Vagina (tissue), 2 donors: Measurements from ENCODE around the gene APOB. TPM values are rescaled to one million over a fixed set of nuclear protein-coding genes. Genes with fewer than 3 reads are reported as not detected.

ENCODE experiments used
- DNase-seq, 2 donors: peaks; one replicate each; pipeline ENCODE4 v3.0.0-alpha.2; 2017; ENCODE audit errors: extremely low spot score in 2 of 2
- H3K27ac ChIP-seq: fragments of 200-600 bp; sonication (generic); one replicate; pipeline ENCODE4 v1.5.1; 2019
- H3K27me3 ChIP-seq: fragments of 200-600 bp; sonication (generic); one replicate; pipeline ENCODE4 v1.5.1; 2019
- H3K36me3 ChIP-seq, 2 donors: fragments of 200-600 bp; sonication (generic); one replicate each; pipeline ENCODE4 v1.5.1; 2017 to 2019
- H3K4me1 ChIP-seq: fragments of 200-600 bp; sonication (generic); one replicate; pipeline ENCODE4 v1.5.1; 2019
- H3K4me3 ChIP-seq, 2 donors: fragments of 200-600 bp; sonication (generic); 1 replicate in 1 of 2; 2 replicates in 1 of 2; pipeline ENCODE4 v1.5.1; 2016 to 2019
- H3K9me3 ChIP-seq: fragments of 200-600 bp; sonication (generic); one replicate; pipeline ENCODE4 v1.5.1; 2019
- CTCF ChIP-seq, 3 experiments: fragments of 450-650 bp in 2 of 3; fragments of 200-600 bp in 1 of 3; sonication (generic) in 1 of 3; IDR thresholded peaks; one replicate each; pipeline ENCODE4 v1.5.1; 2017 to 2019; ENCODE audit warnings: antibody characterized with exemption in 3 of 3, mild to moderate bottlenecking in 2 of 3, moderate library complexity in 2 of 3
- POLR2A ChIP-seq, 2 donors: fragments of 450-650 bp; IDR thresholded peaks; one replicate each; pipeline ENCODE4 v1.6.1; 2017; ENCODE audit warnings: antibody characterized with exemption in 2 of 2, mild to moderate bottlenecking in 2 of 2, moderate library complexity in 2 of 2
- POLR2AphosphoS5 ChIP-seq, 2 donors: sonication (generic); formaldehyde crosslinking; IDR thresholded peaks; one replicate each; pipeline ENCODE4 v1.9.0; 2017; ENCODE audit warnings: antibody characterized with exemption in 2 of 2, mild to moderate bottlenecking in 2 of 2, low read depth in 1 of 2; ENCODE audit not compliant: insufficient read depth in 1 of 2
- intact Hi-C: fragments of 100-400 bp; cut with DNase I; formaldehyde crosslinking; loops from one replicate; pipeline ENCODE4 v1.15.1; 2023
- total RNA-seq: library from RNA; depleted of rRNA; stranded (reverse); fragments of >200 nt; gene quantifications from one replicate; pipeline ENCODE4 v1.2.3, GENCODE V29; 2016

The APOB gene
- total RNA-seq, 1 donor from 2014 or later, result not detected

- no peak for TF ChIP-seq CTCF (IDR thresholded peaks at IDR 0.05)
- TF ChIP-seq POLR2AphosphoS5 (IDR thresholded peaks at IDR 0.05; ENCODE audit: insufficient read depth in 1 of 2, low read depth in 1 of 2), result no peak
- Histone ChIP-seq H3K4me1 (no peaks in the 10 kb centered on the region), H3K9me3 (no peaks in the 10 kb centered on the region), H3K27ac (no peak overlapping the region), H3K36me3 (no peaks in the 10 kb centered on the region), H3K4me3 (no peak overlapping the region), H3K27me3 (no peaks in the 10 kb centered on the region)
- intact Hi-C loops, result no loop called here
- no peak for DNase-seq
Observed at GRCh38 chr2:21018290-21018689, 25.6 kb downstream of the APOB start.

- DNase-seq, result no peak
- no peak overlapping the region for H3K27ac ChIP-seq
- H3K36me3 ChIP-seq, result no peaks in the 10 kb centered on the region
- no peaks in the 10 kb centered on the region for H3K4me1 ChIP-seq
- intact Hi-C loops, result no loop called here
- no peaks in the 10 kb centered on the region for H3K27me3 ChIP-seq
- no peaks in the 10 kb centered on the region for H3K9me3 ChIP-seq
- no peak overlapping the region for H3K4me3 ChIP-seq
- no peak for TF ChIP-seq CTCF (IDR thresholded peaks at IDR 0.05)
- TF ChIP-seq POLR2A (IDR thresholded peaks at IDR 0.05), result no peak
- TF ChIP-seq POLR2AphosphoS5 (IDR thresholded peaks at IDR 0.05; ENCODE audit: insufficient read depth in 1 of 2, low read depth in 1 of 2), result no peak
Observed at GRCh38 chr2:21017748-21018276, 26.1 kb downstream of the APOB start.

- Histone ChIP-seq H3K27ac (no peak overlapping the region), H3K4me3 (no peak overlapping the region), H3K4me1 (no peaks in the 10 kb centered on the region), H3K27me3 (no peaks in the 10 kb centered on the region), H3K9me3 (no peaks in the 10 kb centered on the region), H3K36me3 (no peaks in the 10 kb centered on the region)
- TF ChIP-seq POLR2AphosphoS5 (IDR thresholded peaks at IDR 0.05; ENCODE audit: insufficient read depth in 1 of 2, low read depth in 1 of 2) (no peak), POLR2A (IDR thresholded peaks at IDR 0.05) (no peak), CTCF (IDR thresholded peaks at IDR 0.05) (no peak)
- intact Hi-C loops, result no loop called here
- DNase-seq, result no peak
Observed at GRCh38 chr2:21015281-21015645, 28.6 kb downstream of the APOB start.

- Histone ChIP-seq H3K27me3 (no peaks in the 10 kb centered on the region), H3K36me3 (no peaks in the 10 kb centered on the region), H3K4me1 (no peaks in the 10 kb centered on the region), H3K9me3 (no peaks in the 10 kb centered on the region), H3K27ac (no peak overlapping the region), H3K4me3 (no peak overlapping the region)
- TF ChIP-seq CTCF (IDR thresholded peaks at IDR 0.05) (no peak), POLR2A (IDR thresholded peaks at IDR 0.05) (no peak), POLR2AphosphoS5 (IDR thresholded peaks at IDR 0.05; ENCODE audit: insufficient read depth in 1 of 2, low read depth in 1 of 2) (no peak)
- DNase-seq, result no peak
- intact Hi-C loops, result no loop called here
Observed at GRCh38 chr2:21014364-21015280, 29.3 kb downstream of the APOB start.
